ENCODE results near the gene SPSB4. TPM values are rescaled to one million over a fixed set of nuclear protein-coding genes. Genes with fewer than 3 reads are reported as not detected.

SPSB4 gene
- total RNA-seq, 1 donor from 2014 or later = 0.35 TPM

DNA sequence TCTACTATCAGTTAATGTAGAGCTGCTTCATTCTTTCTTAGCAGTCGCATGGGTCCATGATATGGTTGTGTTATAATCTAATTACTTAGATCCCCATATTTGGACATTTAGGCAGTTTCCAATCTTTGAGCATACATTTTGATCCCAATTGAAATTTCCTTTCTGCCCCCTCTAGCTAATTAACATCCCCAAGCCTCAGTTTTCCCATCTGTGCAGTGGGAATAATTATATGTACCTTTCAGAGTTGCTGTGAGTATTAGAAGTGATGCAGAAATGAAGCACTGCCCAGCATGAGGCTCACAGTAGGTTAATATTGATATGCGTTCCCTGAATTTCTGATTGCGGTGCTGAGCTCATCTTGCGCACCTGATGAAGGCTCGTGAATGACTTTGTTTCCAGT is 21.8 kb downstream of the SPSB4 start:
- DNase-seq (ENCODE audit: low spot score) (no peak), ATAC-seq (no peak)

- DNase-seq (ENCODE audit: low spot score) = no peak
These were observed 22.4 kb downstream of the SPSB4 start for GRCh38 chr3:141073580-141073979.

DNA sequence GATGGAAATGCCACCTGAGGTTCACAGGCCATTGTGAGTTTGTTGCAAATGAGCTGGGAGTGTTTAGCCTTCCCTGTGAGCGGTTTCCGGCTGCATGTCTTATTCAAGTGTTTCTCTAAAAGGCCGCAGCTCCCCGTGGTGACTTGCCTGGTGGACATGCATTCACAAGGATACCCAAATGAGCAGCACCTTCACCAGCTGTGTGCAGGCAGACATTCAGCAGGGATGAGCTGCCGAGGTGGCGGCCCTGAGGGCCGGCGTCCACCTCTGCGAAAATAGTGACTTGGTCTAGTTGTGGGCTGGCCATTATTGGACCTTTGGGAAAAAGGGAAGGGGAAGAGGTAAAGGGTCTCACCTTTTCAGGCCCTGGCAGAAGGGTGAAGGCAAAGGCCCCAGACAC is 23.4 kb downstream of the SPSB4 start:
- ATAC-seq (no peak), DNase-seq (ENCODE audit: low spot score) (no peak)

More at GRCh38 chr3:141073580-141073979, 22.4 kb downstream of the SPSB4 start:
- ATAC-seq = no peak

GRCh38 chr3:141076036-141076773 is 25.1 kb downstream of the SPSB4 start:
- DNase-seq (ENCODE audit: low spot score) (no peak), ATAC-seq (peak; percentile 46)

DNA sequence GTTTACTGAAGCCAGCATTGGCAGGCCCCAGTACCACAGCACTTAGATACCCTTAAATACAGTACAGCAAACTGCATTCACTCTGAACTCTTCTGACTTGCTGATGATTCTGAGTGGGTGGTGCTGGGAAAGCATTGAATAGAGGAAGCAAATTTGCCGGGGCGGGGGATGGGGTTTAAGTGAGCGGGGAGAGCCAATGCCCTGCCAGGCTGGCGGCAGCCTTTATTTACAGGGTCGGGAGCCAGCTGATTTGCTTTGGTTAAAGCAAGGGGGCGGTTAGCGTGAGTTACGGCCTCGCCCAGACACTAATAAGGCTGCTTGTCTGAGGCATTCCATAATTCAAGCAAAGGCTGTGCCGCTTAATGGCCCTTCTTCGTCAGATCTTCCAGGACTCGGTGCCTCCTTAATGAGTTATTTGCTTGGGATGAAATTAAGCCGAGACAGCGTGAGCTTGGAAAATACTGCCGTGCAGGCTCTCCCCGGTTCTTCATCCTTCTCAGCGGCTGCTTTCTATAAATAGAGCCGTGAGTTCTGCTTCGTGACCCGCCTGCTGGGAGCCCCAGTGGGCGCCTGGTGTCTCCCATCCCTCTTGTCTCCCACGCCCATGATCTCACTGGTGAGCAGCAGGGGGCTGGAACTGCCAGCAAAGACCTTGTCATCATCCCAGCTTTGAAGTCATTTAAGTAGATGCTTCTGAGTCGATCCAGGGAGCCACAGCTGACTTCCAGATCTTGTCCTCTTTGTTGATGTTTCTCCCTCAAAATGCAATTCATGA is 25.8 kb downstream of the SPSB4 start:
- ATAC-seq (peak; percentile 54), DNase-seq (ENCODE audit: low spot score) (no peak)

DNA sequence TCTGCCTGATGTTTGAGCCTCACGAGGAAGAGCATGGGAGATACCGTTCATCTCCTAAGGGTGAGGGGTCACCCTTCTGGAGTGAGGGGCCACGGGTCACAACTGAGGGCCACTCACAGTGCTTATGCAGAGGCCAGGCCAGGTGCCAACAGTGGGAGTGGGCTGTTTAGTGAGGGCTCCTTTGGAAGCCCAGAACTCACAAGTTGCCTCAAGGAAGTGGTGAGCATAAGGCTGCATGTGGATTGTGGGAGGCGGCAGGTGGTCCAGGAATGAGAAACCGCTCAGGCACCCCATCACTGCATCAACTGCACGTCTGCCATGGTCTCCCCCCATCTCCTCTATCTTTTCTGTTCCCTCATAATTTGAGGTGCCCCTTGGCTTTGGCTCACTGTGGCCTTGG is 26.5 kb downstream of the SPSB4 start:
- ATAC-seq (no peak), DNase-seq (ENCODE audit: low spot score) (no peak)

DNA sequence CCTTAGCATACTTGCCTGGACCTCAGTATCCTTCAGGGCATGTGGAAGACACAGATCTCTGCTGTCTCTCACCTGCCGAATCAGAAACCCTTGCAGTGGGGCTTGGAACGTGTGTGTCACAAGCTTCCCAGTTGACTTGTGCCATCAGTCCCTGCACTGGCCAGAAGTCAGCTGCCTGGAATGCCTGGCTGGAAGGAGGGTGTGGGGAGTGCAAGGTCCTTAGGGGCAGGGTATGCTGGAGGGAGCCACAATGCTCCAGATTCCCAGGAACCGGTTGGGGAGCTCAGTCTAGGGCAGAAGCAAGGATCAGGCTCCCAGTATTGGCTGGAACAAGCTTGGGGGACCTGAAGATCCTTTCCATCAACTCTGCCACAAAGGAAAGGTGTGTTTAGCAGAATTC is 27.1 kb downstream of the SPSB4 start:
- no peak for DNase-seq (ENCODE audit: low spot score)
- no peak for ATAC-seq

DNA sequence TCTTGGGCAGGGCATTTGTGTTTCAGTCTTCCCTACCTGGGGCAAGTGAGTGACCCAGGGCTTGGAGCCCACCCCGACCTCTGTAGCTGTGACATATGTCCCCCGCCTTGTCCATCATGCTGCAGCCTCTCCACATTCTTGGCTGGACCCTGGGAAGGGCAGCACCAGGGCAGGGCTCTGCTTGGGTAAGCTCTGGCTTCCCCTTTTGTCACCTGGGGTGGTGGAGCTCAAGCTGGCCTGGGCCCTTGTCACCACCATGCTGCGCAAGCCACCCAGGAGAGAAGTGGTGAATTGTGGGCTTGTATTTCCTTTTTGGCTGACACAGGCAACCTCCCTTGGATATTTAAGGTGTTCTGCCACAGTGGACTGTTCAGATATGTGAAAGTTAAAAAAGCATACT is 29.3 kb downstream of the SPSB4 start:
- DNase-seq (ENCODE audit: low spot score) = no peak
- no peak for ATAC-seq

DNA sequence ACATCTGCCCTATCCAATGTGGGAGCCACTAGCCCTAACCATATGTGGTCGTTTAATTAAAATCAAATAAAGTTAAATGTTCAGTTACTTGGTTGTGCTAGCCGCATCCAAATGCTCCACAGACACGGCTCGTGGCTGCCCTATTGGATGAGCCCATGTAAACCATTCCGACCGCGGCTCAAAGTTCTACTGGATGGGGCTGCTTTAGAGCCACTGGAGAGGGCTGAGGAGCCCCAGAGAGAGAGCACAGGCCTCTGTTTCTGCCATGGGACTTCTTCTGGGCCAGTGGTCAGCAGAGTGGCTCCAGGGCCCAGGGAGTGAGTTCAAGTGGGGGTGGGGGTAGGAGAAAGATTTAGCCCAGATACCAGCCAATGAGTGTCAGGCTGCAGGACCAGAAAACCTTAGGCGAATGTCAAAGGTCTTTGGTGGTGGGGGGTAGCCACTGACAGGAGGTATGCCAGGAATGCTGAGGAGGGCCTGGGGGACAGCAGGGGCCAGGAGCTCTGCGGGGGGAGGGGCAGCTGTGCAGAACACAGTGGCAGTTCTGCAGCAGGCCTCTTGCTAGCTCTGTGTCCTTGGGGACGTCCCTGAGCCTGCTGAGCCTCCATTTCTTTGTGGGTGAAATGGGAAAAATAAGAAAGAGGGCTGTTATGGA is 30.1 kb downstream of the SPSB4 start:
- ATAC-seq (no peak), DNase-seq (ENCODE audit: low spot score) (no peak)

GRCh38 chr3:141082064-141082463 is 30.9 kb downstream of the SPSB4 start:
- DNase-seq (ENCODE audit: low spot score) (no peak), ATAC-seq (no peak)

GRCh38 chr3:141083226-141083625 is 32.1 kb downstream of the SPSB4 start:
- DNase-seq (ENCODE audit: low spot score) (no peak), ATAC-seq (no peak)

- ATAC-seq (no peak), DNase-seq (ENCODE audit: low spot score) (no peak)
These were observed 32.9 kb downstream of the SPSB4 start for GRCh38 chr3:141083836-141084649.

GRCh38 chr3:141085343-141086070 is 34.4 kb downstream of the SPSB4 start:
- ATAC-seq (no peak), DNase-seq (ENCODE audit: low spot score) (no peak)

GRCh38 chr3:141086188-141086587 is 35.0 kb downstream of the SPSB4 start:
- ATAC-seq = no peak
- no peak for DNase-seq (ENCODE audit: low spot score)

DNA sequence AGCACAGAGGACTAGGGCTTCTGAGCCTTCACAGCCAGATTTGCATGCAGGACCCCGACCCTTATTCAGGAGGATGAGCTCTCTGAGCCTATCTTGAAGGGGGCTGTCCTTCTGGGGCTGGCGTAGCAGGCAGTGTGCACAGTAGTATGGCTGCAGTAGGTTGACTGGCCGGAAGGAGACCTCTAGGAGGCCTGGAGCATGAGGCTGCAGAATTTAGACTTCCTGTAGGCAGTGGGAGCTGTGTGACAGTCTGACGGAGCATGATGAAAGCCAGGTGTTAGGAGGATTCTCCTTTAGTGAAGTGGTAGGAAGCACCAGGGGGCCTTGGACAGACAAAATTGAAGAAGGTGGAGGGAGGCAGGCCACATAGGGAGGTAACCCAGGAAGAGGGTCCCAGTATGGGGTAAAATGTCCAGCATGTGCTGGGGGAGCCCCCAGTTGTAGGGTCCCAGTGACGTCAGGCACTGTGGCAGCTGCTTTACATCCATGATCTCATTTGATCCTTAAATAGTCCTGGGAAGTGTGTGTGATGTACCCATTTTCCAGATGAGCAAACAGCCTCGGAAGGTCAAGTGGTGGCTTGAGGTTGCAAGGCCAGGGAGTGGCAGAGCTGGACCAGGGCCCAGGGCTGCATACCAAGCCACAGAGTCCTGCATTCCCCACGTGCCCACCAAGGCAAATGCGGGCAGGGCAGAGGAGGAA is 36.1 kb downstream of the SPSB4 start:
- no peak for DNase-seq (ENCODE audit: low spot score)
- ATAC-seq = no peak

GRCh38 chr3:141087778-141088130 is 36.6 kb downstream of the SPSB4 start:
- no peak for ATAC-seq
- no peak for DNase-seq (ENCODE audit: low spot score)

DNA sequence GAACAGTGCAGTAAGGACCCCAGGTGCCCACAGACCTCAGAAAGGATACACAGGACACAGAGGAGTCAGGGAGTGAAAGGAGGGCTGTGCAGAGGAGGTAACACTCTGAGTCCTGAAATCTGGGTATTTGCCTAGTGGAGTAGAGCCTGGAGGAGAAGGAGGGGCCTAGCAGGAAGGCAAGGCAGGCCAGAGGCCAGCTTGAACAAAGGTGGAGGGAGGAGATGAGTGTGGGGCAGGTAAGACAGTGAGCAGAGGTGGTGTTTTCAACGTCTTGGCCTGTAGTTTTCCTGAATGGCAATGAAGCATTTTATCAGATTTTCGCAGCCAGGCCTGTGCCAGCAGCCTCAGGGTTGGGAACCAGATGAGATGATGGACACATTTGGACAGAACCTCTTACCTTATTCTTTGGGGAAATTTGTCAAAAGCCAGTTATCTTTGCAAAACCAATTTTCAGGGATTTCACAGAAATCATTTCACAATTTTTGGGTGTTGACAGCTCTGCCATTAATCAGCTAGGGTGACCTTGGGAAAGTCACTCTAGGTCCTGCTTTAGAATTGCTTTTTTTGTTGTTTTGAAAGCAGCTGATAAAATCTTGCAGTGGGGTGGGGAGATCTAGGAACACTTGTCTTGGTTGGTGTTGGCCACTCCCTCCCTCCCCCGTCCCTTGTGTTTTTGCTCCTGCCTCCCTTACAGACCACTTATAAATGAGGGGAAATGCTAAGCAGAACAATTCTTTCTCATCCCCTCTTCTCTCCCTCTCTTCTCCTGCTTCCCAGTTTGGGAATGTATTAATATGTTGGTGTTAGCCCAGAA is 38.4 kb downstream of the SPSB4 start:
- ATAC-seq = no peak
- DNase-seq (ENCODE audit: low spot score) = no peak

GRCh38 chr3:141091426-141091825 is 40.3 kb downstream of the SPSB4 start:
- ATAC-seq = no peak
- no peak for DNase-seq (ENCODE audit: low spot score)

DNA sequence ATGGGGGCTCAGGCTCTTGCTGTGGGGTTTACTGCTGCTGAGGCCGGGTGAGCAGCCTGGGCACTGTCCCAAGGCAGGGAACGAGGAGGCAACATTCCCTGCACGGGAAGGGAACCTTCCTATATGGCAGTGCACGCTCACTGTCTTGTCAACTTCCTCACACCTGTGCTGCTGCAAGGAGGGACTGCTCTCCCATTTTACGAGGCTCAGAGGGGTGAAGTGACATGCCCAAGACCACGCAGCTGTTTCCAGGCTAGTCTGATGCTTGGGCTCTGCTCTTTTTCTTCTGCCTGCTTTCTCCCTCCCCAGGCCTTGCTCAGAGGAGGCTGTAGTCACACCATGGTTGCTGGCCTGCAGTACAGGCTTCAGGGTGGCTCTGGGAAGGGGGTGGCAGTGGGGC is 41.5 kb downstream of the SPSB4 start:
- DNase-seq (ENCODE audit: low spot score) = no peak

More for the DNA sequence above, 41.5 kb downstream of the SPSB4 start:
- ATAC-seq = no peak
